Right atrium auricular region (tissue), 2 donors: ENCODE data around the gene USH1C. TPM values are rescaled to one million over a fixed set of nuclear protein-coding genes. Genes with fewer than 3 reads are reported as not detected.

Source experiments
- DNase-seq: peaks from one replicate; pipeline ENCODE4 v3.0.0-alpha.2; 2019; ENCODE audit warnings: low spot score
- H3K27ac ChIP-seq, 2 donors: fragments of 200-600 bp; sonication (generic); 1 replicate in 1 of 2; 2 replicates in 1 of 2; pipeline ENCODE4 v1.5.1; 2016 to 2019
- H3K27me3 ChIP-seq, 2 donors: fragments of 200-600 bp; sonication (generic); one replicate each; pipeline versions ENCODE4 v1.5.1 to v1.6.0; 2017 to 2019
- H3K36me3 ChIP-seq: fragments of 200-600 bp; sonication (generic); one replicate; pipeline ENCODE4 v1.5.1; 2016
- H3K4me1 ChIP-seq, 2 donors: fragments of 200-600 bp; sonication (generic); one replicate each; pipeline versions ENCODE4 v1.5.1 to v1.6.0; 2017 to 2019
- H3K4me3 ChIP-seq, 2 donors: fragments of 200-600 bp; sonication (generic); 1 replicate in 1 of 2; 2 replicates in 1 of 2; pipeline ENCODE4 v1.5.1; 2017 to 2019; ENCODE audit warnings: mild to moderate bottlenecking in 1 of 2, moderate library complexity in 1 of 2
- H3K9me3 ChIP-seq, 2 donors: fragments of 200-600 bp; sonication (generic); one replicate each; pipeline ENCODE4 v1.5.1; 2019
- total RNA-seq, 2 donors: library from RNA; depleted of rRNA; stranded (reverse); fragments of >200 nt; gene quantifications; one replicate each; pipeline ENCODE4 v1.1.0, GENCODE V29; 2016
- TF ChIP-seq, protein P1 (sequence below), 2 donors: fragments of 200-600 bp; sonication (generic); IDR thresholded peaks; one replicate each; pipeline ENCODE4 v1.5.1; 2019; ENCODE audit warnings: antibody characterized with exemption in 2 of 2

USH1C gene
- total RNA-seq, 2 donors from 2014 or later = not detected

DNA sequence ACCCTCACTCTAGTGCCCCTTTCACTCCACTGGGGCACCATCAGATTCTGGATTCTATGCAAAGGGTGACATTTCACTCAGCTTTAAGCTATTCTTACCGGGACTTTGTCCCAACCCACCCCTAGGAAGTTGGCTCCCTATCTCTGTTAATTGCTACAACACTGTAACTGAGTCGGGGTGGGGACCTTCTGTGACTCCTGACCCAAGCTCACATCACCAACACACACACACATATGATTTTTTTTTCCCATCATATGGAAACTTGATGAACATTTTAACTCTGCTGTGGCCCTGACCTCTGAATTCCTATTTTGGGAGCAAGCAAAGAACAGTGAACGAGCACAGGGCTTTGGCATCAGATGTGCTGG, 16.6 kb downstream of the USH1C start:
- Histone ChIP-seq H3K27ac (no peak overlapping the region), H3K4me3 (no peak overlapping the region), H3K36me3 (no peaks in the 10 kb centered on the region), H3K4me1 (peaks cover 0 to 39% of the 10 kb centered on the region in 2 donors), H3K27me3 (no peaks in the 10 kb centered on the region), H3K9me3 (no peaks in the 10 kb centered on the region)
- TF ChIP-seq, protein P1, sequence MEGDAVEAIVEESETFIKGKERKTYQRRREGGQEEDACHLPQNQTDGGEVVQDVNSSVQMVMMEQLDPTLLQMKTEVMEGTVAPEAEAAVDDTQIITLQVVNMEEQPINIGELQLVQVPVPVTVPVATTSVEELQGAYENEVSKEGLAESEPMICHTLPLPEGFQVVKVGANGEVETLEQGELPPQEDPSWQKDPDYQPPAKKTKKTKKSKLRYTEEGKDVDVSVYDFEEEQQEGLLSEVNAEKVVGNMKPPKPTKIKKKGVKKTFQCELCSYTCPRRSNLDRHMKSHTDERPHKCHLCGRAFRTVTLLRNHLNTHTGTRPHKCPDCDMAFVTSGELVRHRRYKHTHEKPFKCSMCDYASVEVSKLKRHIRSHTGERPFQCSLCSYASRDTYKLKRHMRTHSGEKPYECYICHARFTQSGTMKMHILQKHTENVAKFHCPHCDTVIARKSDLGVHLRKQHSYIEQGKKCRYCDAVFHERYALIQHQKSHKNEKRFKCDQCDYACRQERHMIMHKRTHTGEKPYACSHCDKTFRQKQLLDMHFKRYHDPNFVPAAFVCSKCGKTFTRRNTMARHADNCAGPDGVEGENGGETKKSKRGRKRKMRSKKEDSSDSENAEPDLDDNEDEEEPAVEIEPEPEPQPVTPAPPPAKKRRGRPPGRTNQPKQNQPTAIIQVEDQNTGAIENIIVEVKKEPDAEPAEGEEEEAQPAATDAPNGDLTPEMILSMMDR (IDR thresholded peaks at IDR 0.05) = no peak
- no peak for DNase-seq

DNA sequence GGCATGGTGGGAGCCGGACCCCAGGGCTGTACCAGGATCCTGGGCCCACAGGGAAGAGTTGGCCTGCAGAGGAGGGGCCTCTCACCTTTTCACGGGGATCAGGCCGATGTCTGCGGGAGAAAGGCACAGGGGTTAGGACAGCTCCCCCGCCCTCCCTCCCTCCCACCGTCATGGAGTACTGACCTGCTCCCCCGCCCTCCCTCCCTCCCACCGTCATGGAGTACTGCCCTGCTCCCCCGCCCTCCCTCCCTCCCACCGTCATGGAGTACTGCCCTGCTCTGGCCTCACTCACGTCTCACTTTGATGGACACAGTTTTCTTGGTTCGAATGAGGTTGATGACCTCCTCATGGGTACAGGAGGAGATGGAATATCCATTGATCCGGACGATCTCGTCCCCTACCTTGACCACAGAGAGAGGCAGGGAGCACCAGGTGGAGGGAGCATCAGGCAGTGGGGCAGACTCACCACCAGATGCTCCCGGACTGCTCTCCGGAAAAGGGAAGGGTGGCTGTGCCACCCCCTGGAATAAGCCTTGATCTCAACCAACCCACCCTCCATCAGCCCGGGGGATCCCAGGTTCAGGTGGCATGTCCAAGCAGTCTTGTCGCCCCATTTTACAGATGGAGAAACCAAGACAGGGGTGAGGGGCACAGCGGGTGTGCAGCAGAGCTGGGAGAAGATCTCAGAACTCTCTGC, 17.1 kb downstream of the USH1C start:
- TF ChIP-seq, protein P1 (IDR thresholded peaks at IDR 0.05) = no peak
- Histone ChIP-seq H3K27ac (no peak overlapping the region), H3K36me3 (no peaks in the 10 kb centered on the region), H3K27me3 (no peaks in the 10 kb centered on the region), H3K4me3 (no peak overlapping the region), H3K4me1 (peaks cover 0 to 34% of the 10 kb centered on the region in 2 donors), H3K9me3 (no peaks in the 10 kb centered on the region)
- no peak for DNase-seq

DNA sequence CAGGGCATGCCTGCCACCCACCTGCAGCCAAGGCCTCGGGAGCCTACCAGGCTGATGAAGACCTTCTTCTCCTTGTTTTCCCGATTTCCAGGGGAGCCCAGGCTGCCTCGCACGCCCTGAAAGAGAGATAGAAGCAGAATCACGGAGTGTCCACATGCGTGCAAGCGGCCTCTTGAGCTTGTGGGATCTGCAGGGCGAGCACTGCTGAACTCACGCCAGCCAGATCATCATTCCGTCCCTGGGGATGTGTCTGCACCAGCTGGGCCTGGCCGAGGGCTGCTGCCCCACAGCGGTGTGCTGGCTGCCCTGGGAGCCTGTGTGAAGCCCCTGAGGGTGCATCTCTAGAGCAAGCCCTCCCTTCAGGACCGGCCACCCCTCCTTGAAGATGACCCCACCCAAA, 17.9 kb downstream of the USH1C start:
- Histone ChIP-seq H3K27ac (no peak overlapping the region), H3K9me3 (no peaks in the 10 kb centered on the region), H3K4me3 (no peak overlapping the region), H3K36me3 (no peaks in the 10 kb centered on the region), H3K4me1 (peaks cover 0 to 27% of the 10 kb centered on the region in 2 donors), H3K27me3 (no peaks in the 10 kb centered on the region)
- DNase-seq = no peak
- TF ChIP-seq, protein P1 (IDR thresholded peaks at IDR 0.05) = no peak

DNA sequence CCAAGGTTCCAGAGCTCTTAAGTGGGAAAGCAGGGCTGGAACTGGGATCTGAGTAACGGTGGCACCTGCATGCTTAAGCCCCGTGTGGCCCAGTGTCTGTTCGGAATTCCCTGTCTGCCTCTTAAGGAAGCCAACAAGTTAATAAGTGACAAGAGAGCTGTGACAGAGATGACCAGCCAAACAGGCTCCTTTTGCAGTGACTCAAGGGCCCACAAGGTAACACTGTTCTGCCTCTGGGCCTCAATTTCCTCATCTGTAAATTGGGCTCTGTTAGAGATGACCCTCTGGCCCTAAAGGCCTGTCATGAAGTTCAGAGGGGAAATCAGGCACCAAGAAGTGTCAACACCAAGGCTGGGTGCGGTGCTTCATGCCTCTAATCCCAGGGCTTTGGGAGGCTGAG, 18.6 kb downstream of the USH1C start:
- no peaks in the 10 kb centered on the region for H3K9me3 ChIP-seq
- H3K27me3 ChIP-seq = no peaks in the 10 kb centered on the region
- no peak overlapping the region for H3K27ac ChIP-seq
- DNase-seq = no peak
- no peak overlapping the region for H3K4me3 ChIP-seq
- TF ChIP-seq, protein P1 (IDR thresholded peaks at IDR 0.05) = no peak
- H3K36me3 ChIP-seq = no peaks in the 10 kb centered on the region
- peaks cover 0 to 20% of the 10 kb centered on the region in 2 donors for H3K4me1 ChIP-seq

DNA sequence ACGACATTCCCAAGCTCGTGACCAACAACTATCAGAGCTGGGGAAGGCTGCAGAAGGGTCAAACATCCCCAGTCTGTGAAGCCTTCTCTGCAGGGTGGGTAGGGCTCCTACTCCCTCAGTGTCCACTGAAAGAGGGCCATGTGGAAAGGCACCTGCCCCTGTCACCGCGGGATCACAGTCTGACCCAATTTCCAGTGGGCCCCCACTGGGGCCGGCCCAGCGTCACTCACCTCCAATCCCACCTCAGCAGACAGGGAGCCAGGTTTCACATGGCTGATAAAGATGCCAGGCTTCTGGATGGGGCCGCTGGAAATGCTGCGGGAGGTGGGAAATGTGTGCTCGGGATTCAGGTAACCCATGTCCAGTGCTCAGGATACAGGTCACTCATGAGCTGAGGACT, 20.0 kb downstream of the USH1C start:
- no peak overlapping the region for H3K4me3 ChIP-seq
- no peaks in the 10 kb centered on the region for H3K27me3 ChIP-seq
- H3K4me1 ChIP-seq = peaks cover 0 to 10% of the 10 kb centered on the region in 2 donors
- DNase-seq = no peak
- no peaks in the 10 kb centered on the region for H3K36me3 ChIP-seq
- H3K27ac ChIP-seq = no peak overlapping the region
- H3K9me3 ChIP-seq = no peaks in the 10 kb centered on the region
- TF ChIP-seq, protein P1 (IDR thresholded peaks at IDR 0.05) = no peak

DNA sequence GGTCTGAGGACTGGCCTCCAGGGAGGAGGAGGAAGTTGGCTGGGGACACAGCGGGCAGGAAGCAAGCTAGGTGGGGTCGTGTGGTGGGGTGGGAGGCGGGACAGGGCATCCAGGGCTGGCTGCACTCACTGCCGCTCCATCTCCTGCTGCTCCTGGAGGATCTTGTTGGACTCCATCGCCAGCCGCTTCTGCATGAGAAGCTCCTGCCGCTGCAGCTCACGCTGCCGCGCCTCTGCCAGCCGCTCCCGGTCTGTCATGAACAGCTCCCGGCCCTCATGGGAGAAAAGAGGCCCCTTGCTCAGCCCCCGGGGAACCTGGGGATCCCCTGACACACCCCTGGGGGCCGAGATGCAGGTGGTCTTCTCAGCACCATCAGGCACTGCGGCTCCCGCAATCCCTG, 21.6 kb downstream of the USH1C start:
- H3K9me3 ChIP-seq = no peaks in the 10 kb centered on the region
- H3K27ac ChIP-seq = no peak overlapping the region
- H3K27me3 ChIP-seq = no peaks in the 10 kb centered on the region
- TF ChIP-seq, protein P1 (IDR thresholded peaks at IDR 0.05) = no peak
- H3K36me3 ChIP-seq = no peaks in the 10 kb centered on the region
- H3K4me3 ChIP-seq = no peak overlapping the region
- H3K4me1 ChIP-seq = no peaks in the 10 kb centered on the region
- no peak for DNase-seq
